Endodermal cell (in vitro differentiated cells): Measurements from ENCODE around the gene VPS33B. TPM values are rescaled to one million over a fixed set of nuclear protein-coding genes. Genes with fewer than 3 reads are reported as not detected.

Source experiments
- DNase-seq: peaks from one replicate; pipeline ENCODE4 v3.0.0-alpha.2; 2017
- H3K27ac ChIP-seq: 2 replicates; pipeline ENCODE4 v1.5.1; 2013; ENCODE audit warnings: mild to moderate bottlenecking, low read depth, low read length, moderate library complexity
- H3K27me3 ChIP-seq: 2 replicates; pipeline ENCODE4 v1.6.1; 2013; ENCODE audit warnings: mild to moderate bottlenecking, low read length, moderate library complexity; ENCODE audit not compliant: insufficient read depth, control insufficient read depth, poor library complexity, severe bottlenecking
- H3K36me3 ChIP-seq: 2 replicates; pipeline ENCODE4 v1.7.0; 2013; ENCODE audit warnings: mild to moderate bottlenecking, low read length, moderate library complexity; ENCODE audit not compliant: control insufficient read depth, insufficient read depth
- H3K4me1 ChIP-seq: one replicate; pipeline ENCODE4 v1.7.0; 2013; ENCODE audit warnings: low read length; ENCODE audit not compliant: control insufficient read depth, insufficient read depth
- H3K4me3 ChIP-seq: 2 replicates; pipeline ENCODE4 v1.5.1; 2013; ENCODE audit warnings: mild to moderate bottlenecking, low read length, moderate library complexity
- H3K9ac ChIP-seq: 2 replicates; pipeline ENCODE4 v1.6.1; 2013; ENCODE audit warnings: mild to moderate bottlenecking, low read length, moderate library complexity; ENCODE audit not compliant: poor library complexity, severe bottlenecking; ENCODE audit errors: extremely low read depth
- H3K9me3 ChIP-seq: 2 replicates; pipeline ENCODE4 v1.6.1; 2013; ENCODE audit warnings: mild to moderate bottlenecking, low read length, moderate library complexity; ENCODE audit not compliant: control insufficient read depth
- H3K27ac Mint-ChIP-seq: 2 replicates; pipeline ENCODE4 v1.8.0; 2020; ENCODE audit warnings: mixed read lengths
- H3K27me3 Mint-ChIP-seq: 2 replicates; pipeline ENCODE4 v1.8.0; 2021; ENCODE audit warnings: mild to moderate bottlenecking, mixed read lengths; ENCODE audit not compliant: insufficient read depth
- H3K36me3 Mint-ChIP-seq: 2 replicates; pipeline ENCODE4 v1.8.0; 2020; ENCODE audit warnings: low read depth, mixed read lengths
- H3K4me1 Mint-ChIP-seq: 2 replicates; pipeline ENCODE4 v1.8.0; 2020; ENCODE audit warnings: mixed read lengths
- H3K4me3 Mint-ChIP-seq: 2 replicates; pipeline ENCODE4 v1.8.0; 2020; ENCODE audit warnings: mild to moderate bottlenecking, moderate library complexity, mixed read lengths
- H3K9me3 Mint-ChIP-seq: 2 replicates; pipeline ENCODE4 v1.8.0; 2020; ENCODE audit warnings: mild to moderate bottlenecking, mixed read lengths
- WGBS, 2 experiments: methylation state at CpG; one replicate each; pipeline versions ENCODE4 v1.1.5 to v1.1.7; 2013; ENCODE audit warnings: missing lambda C conversion rate in 2 of 2, mixed read lengths in 1 of 2; ENCODE audit not compliant: insufficient coverage in 1 of 2, insufficient read length in 1 of 2; 5-methylcytosine and 5-hydroxymethylcytosine counted together
- total RNA-seq, 2 donors: library from RNA; stranded (reverse); fragmentation: NEBNext Ultra II Directional in 1 of 2; extraction: Animal tissue kit (Norgen Biotek cat#: 25700) in 1 of 2; gene quantifications; 2 replicates in 1 of 2; 3 replicates in 1 of 2; pipeline ENCODE4 v1.2.1, GENCODE V29; 2021
- TF ChIP-seq, protein P1 (sequence below): fragments of 200-600 bp; sonication (generic); conservative IDR thresholded peaks from 2 replicates; pipeline ENCODE4 v1.5.0; 2021; ENCODE audit warnings: antibody characterized with exemption, mild to moderate bottlenecking

VPS33B gene
- total RNA-seq, 2 donors from 2014 or later: 22.4 to 25.0 TPM

- Histone ChIP-seq H3K9me3 (no peaks in the 10 kb centered on the region), H3K9ac (peak within 1 kb of the TSS; percentile 96), H3K4me3 (peak within 1 kb of the TSS; percentile 88), H3K4me1 (no peaks in the 10 kb centered on the region), H3K36me3 (peaks cover 28% of the 10 kb centered on the region), H3K27ac (peak within 1 kb of the TSS; percentile 84), H3K27me3 (no peaks in the 10 kb centered on the region)
- H3K27ac Mint-ChIP-seq: peak within 1 kb of the TSS; percentile 100
- peaks cover 26% of the 10 kb centered on the region for H3K36me3 Mint-ChIP-seq
- WGBS, 2 experiments: 0% methylated on average over 42 to 75 of the region's 75 CpGs
- peak; percentile 100 for DNase-seq
- H3K4me3 Mint-ChIP-seq: peak within 1 kb of the TSS; percentile 99
- no peaks in the 10 kb centered on the region for H3K27me3 Mint-ChIP-seq
- TF ChIP-seq, protein P1, sequence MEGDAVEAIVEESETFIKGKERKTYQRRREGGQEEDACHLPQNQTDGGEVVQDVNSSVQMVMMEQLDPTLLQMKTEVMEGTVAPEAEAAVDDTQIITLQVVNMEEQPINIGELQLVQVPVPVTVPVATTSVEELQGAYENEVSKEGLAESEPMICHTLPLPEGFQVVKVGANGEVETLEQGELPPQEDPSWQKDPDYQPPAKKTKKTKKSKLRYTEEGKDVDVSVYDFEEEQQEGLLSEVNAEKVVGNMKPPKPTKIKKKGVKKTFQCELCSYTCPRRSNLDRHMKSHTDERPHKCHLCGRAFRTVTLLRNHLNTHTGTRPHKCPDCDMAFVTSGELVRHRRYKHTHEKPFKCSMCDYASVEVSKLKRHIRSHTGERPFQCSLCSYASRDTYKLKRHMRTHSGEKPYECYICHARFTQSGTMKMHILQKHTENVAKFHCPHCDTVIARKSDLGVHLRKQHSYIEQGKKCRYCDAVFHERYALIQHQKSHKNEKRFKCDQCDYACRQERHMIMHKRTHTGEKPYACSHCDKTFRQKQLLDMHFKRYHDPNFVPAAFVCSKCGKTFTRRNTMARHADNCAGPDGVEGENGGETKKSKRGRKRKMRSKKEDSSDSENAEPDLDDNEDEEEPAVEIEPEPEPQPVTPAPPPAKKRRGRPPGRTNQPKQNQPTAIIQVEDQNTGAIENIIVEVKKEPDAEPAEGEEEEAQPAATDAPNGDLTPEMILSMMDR: no peak
- peaks cover 2% of the 10 kb centered on the region for H3K9me3 Mint-ChIP-seq
- peaks cover 12% of the 10 kb centered on the region for H3K4me1 Mint-ChIP-seq
Measured at GRCh38 chr15:90994417-90995311, 27.7 kb downstream of the VPS33B start, which contains the start of gene PRC1. PRC1 (minus strand) TSS chr15:90994535; CDS start chr15:90994417, 118 bp downstream.

- H3K9me3 Mint-ChIP-seq: peaks cover 2% of the 10 kb centered on the region
- Histone ChIP-seq H3K27ac (peak overlapping the region; percentile 84), H3K27me3 (no peaks in the 10 kb centered on the region), H3K9me3 (no peaks in the 10 kb centered on the region), H3K4me3 (peak overlapping the region; percentile 88), H3K36me3 (peaks cover 23% of the 10 kb centered on the region), H3K4me1 (no peaks in the 10 kb centered on the region), H3K9ac (peak overlapping the region; percentile 96)
- TF ChIP-seq, protein P1: no peak
- no peaks in the 10 kb centered on the region for H3K27me3 Mint-ChIP-seq
- peak overlapping the region; percentile 99 for H3K4me3 Mint-ChIP-seq
- peak overlapping the region; percentile 100 for H3K27ac Mint-ChIP-seq
- WGBS, 2 experiments: 0% methylated on average over 10 to 50 of the region's 50 CpGs
- peaks cover 22% of the 10 kb centered on the region for H3K36me3 Mint-ChIP-seq
- H3K4me1 Mint-ChIP-seq: peaks cover 12% of the 10 kb centered on the region
- no peak for DNase-seq
Measured at GRCh38 chr15:90994059-90994416, 28.4 kb downstream of the VPS33B start.

DNA sequence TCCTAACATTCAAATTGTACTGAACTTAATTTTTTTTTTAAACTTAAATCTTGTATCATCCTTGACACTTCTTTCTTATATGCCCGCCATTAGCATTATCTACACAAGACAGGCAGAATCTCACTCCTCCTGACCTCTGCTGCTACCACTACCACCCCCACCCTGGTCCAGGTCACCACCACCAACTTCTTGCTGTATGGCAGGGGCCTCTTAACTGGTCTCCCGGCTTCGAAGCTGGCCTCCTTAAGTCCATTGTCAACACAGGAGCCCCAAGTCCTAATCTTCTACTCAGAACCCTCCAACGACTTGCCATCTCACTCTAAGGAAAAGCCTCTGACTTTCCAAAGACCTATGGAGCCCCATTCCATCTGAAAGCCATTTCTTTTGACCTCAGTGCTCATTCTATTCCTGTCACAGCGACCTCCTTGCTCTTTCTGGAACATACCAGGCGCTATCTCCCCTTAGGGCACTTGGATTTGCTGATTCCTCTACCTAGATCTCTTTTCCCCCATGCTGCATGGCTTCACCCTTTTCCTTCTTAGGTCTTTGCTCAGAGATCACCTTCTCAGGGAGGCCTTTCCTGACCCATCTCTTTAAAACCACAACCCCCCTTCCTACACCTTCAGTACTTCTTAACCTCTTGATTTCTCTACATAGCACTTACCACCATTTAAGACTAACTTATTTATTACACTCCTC lies 30.7 kb downstream of the VPS33B start:
- Mint-ChIP-seq H3K4me1 (peaks cover 28% of the 10 kb centered on the region), H3K36me3 (peaks cover 2% of the 10 kb centered on the region), H3K4me3 (peak overlapping the region; percentile 14), H3K27ac (peak overlapping the region; percentile 65), H3K9me3 (peaks cover 2% of the 10 kb centered on the region), H3K27me3 (no peaks in the 10 kb centered on the region)
- H3K36me3 ChIP-seq: peaks cover 3% of the 10 kb centered on the region
- H3K4me3 ChIP-seq: peak overlapping the region; percentile 42
- peaks cover 3% of the 10 kb centered on the region for H3K4me1 ChIP-seq
- TF ChIP-seq, protein P1: no peak
- peak; percentile 47 for DNase-seq
- no peak overlapping the region for H3K27ac ChIP-seq
- no peak overlapping the region for H3K9ac ChIP-seq
- H3K27me3 ChIP-seq: no peaks in the 10 kb centered on the region
- no peaks in the 10 kb centered on the region for H3K9me3 ChIP-seq
- WGBS, 2 experiments: 88 to 97% methylated on average over 6 of the region's 6 CpGs
